HS-5 (cell line): Measurements from ENCODE around the gene TUB.

Experiments used
- DNase-seq: peaks from one replicate; pipeline ENCODE4 v3.0.0-alpha.2; 2012; ENCODE audit warnings: low read depth

TUB gene

DNA sequence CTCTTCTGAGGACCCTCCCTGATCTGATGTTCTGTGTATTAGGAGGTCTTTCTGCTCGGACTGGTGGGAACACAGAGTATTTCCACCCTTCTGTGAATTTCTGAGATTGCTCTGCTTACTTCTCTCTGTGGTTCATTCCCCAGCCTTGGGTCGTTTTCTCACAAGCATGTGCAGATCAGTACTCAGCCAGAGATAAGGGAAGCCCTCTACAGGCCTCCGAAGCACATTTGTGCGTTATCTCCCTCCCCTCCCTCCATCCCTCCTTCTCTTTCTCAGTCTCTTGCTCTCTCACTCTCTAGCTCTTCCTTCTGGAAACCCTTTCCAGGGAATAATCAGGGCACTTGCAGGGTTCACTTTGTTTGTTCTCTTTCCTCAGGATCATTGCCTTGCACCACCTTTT lies 35.2 kb upstream of the TUB start:
- DNase-seq: no peak

DNA sequence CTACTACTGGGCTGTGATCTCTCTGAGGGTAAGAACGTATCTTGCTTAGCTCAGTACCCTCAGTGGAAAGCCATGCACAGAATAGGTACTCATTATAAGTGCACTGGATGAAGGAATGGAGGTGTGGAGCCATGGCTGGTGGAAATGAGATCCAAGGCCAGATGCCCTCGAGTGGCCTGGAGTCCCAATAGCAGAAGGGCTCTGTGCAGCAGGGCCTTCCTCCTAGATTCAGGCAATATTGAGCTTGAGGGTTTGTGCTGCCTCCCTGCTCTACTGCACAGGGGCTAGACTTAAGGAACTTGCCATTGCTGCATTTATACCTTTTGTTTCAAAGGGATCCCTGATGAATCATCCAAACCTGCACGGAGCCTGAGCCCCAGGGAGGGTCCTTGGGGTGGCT lies 33.6 kb upstream of the TUB start:
- no peak for DNase-seq

DNA sequence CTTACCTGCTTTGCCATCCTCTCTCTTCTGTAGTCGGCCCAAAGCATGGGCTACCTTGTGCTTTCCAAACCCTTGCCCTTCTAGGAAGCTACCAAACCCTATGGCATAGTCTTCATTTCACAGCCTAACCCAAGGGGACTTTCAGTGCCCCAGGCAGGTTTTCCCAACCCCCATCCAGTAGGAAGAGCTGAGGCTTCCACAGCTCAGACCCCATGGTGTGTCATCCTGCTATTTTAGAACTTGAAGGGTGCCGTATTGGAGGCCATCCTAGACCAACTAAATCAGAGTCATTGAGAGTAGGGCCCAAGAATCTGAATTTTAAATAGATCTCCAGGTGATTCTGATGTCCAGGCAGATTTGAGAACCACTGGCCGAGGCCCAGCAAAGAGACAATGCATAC lies 31.9 kb upstream of the TUB start:
- DNase-seq: no peak

DNA sequence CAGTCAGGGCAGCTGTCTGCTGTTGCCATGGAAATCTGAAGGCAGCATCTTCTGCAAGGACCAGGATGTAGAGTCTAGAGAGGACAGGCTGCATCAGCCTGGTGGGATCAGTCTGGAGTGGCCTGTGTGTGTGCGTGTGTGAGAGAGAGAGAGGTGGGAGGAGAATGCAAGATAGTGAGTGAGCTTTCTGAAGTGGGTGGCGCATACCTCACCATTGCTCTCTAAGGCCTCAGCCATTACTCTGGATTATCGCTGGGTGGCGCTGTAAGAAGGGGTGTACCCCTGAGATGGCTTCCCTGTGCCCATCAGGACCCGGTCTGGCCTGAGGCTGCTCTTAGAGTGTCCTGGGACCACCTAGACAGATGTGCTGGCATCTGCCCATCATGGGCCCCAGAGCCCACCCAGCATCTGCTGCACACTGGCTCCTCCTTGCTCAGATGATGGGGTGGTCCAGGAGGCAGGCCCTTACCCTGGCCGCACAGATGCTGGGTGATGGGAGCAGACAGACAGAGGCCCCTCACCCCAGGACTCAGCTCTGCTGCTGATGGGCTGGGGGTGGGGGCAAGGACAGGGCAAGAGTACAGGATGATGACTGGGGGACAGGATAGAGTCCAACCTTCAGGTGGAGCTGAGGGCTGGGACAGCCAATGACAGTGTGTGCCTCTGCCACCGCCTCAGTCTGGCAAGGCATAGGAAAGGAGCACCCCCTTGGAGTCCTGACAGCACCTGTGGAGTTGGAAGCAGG lies 25.7 kb upstream of the TUB start:
- DNase-seq: no peak

DNA sequence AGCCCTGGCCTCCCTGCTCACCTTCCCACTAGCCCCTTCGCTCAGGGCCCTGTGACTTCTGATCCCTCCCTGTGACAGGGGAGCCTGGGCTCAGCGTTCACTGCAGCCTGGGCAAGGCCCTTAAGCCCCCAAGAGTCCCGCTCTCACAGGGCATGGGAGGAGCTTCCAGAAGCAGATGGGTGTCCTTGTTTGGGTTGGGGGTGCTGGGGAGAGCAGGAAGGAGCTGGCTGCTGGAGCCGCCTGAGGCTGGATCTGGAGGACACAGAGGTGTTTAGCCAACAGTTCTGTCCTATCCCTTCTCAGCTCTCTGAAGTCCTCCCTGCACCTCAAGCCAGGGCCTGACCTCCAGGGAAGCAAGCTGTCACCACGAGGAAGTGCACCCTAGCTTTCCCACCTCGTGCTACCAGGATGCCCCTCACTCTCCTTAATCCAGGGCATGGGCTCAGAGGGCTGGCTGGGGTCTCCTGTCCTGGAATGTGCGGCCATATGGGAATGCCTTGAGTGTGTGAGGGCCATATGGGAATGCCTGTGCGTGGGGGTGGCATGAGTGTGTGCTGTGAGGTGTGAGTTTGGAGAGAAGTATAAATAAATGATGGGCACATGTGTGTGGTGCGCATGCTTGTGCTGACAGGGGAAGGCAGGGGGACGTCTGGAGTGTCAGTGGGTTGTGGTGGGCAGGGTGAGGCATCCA lies 25.0 kb upstream of the TUB start:
- DNase-seq: no peak

DNA sequence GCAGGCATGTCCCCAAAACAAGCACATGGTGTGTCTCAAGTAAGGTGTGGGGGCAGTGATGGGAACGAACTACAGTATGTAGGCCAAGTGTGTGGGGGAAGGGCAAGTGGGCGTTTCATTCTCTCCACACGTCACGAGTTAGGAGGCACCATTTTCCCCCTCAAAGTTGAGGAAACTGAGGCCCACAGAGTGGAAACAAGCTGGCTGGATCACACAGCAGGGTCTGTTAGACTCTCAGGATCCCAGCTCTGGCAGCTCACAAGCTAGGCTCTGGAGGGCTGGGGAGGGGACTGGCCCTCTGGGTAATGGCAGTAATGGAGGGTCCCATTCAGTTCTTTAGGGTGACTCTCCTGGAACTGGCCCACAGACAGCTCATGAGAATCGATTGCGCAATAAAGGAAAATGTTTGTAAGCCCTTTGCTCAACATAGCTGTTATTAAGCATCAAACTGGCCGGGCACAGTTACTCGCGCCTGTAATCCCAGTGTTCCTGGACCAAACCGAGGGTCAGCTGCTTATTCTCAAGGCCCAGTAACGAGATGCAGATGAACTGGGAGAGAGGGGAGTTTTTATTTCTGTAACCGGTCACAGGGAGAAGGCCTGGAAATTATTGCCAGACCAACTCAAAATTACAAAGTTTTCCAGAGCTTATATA lies 24.1 kb upstream of the TUB start:
- no peak for DNase-seq

DNA sequence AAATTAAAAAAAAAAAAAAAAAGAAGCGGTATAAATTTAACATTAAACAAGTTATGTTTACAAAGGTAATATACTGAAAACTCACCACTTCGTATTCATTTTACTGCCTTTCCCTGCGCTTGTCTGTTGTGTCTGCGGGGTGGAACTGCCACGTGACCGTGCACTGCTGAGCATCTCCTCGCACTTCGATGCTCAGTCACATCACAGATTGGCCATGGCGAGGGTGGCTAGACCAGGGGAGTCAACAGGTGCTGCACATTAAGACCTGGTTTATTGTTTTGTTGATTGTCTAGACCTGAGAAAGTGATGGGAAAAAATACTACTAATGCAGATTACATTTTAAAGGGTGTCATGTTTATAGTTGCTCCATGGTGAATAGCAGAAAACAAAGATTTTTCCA lies 22.8 kb upstream of the TUB start:
- DNase-seq: no peak

DNA sequence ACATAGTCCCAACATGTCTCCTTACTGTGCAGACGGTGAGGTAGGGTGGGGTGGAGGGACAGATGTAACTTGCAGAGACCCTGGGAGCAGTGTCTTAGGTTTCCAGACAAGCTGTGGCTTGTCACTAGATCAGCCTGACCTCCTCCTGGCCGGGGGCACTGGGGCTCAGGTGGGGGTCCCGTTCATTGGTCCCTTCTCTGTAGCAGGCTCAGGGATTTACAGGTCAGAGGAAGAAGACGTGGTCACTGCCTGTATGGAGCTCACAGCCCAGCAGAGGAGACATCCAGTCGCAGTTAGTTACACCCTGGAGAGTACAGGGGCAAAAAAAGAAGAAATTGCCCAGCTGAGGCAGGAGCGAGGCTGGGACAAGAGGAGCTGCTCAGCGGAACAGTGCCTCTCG lies 22.0 kb upstream of the TUB start:
- DNase-seq: no peak

DNA sequence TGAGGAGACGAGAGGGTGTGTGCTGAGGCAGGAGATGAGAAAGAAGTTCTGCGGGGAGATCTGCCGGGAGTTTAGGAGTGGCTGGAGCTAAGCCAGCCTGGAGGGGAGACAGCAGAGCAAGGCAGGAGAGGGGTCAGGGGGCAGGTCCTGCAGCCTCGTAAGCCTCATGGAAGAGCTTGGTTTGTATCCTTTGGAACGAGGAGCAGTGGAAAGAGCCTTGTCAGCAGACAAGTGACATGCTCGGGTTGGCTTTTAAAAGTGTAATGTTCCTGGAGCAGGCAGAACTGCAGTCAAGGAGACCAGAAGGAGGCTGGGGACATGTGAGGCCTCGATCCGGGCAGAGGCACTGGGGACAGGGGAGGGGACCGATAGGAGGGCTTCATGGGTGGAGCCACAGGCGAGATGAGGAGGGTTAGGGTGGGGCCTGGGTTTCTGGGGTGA lies 21.4 kb upstream of the TUB start:
- DNase-seq: no peak

DNA sequence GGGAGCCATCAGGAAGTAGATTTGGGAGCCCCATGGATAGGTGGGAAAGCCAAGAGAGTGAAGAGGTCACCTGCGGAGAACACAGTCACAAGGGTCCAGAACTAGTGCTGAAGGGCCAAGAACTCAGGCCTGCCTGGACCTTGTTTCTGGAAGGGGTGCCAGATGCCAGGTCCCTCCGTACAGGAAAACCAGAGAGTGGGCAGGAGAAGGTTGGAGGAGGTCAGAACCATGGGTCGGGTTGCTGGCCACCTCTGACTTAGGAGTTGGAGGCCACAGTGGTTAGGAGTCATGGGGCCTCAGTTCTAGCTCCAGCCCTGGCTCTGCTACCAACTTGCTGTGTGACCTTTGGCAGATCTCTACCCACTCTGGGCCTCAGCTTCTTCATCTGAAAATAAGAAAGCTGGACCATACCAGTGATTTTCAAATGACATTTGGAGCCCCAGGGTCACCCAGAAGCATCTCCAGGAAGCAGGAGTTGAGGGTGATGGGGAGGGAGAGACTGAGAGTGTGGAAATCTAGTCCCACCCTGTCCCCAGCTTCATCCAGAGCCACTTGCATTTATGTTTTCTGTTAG lies 20.8 kb upstream of the TUB start:
- DNase-seq: no peak

DNA sequence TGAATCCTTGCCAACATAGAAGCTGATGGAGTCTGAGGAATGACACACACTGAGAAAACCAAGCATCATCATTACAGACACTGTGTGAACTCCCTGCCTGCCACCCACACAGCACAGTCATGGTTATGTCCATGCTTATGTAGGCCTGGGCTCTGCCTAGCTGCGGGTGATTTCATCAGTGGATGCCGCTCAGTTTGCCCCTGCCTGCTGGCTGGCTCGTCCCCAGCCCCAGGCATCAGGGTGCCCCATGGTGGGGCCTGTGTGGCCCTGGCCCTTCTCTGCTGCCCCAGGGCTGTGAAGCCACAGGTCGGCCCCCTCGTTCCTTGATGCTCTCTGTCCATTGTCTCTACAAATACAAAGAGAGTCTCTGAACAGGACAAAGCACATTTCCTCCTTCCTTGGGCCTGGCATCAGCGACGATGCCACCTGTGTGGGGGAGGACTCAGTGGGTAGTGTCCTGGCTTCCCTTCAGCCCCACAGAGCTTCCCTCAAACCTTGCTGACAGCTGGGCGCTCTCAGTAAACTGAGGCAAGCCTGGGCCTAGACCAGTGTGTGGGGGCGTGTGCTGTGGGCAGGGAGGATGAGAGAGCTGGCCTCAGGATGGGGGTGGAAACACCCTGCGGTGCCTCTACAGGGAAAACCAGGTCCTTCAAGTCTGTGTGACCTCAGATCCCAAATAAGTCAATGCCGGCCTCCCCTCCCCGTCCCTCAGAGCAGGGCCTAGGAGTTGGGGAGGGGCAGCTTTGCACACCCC lies 20.0 kb upstream of the TUB start:
- no peak for DNase-seq

DNA sequence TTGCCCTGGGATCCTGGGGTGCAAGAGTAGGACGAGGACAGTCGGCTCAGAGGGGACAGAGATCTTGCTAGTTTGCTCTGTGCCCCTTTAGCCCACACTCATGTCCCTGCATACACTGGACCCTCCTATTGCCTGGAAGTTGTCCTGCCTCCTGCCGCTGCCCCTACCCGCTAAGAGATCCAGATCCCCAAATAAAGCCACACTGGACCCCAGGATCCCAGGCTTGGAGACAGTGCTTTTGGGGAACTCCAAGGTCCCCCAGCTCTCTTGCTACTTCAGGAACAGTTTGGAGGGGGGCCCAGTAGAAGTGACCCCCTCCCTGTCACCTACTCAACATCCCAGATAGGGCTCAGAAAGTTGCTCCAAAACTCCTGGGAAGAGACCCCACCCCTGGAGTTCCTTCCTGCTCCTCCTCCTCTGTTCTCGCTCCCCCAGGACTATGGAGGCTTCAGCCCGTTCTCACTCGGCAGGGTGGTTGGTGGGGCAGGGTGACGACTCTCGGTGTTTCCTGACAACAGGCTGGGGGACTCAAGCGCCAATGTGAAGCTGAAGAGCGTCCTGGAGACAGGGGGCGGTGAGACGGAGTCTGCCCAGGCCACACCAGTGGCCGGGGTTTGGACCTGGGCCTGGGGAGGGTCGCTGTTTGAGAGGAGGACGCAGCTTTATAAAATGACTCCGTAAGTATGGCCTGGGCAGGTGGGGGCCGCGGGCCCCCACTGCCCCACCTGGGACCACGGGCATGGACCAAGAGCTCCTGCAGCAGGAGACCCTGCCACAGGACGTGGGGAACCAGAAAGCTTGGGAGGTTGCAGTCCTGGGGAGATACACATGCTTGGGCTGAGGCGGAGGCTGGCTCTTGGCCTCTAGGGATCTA lies 19.2 kb upstream of the TUB start:
- no peak for DNase-seq

DNA sequence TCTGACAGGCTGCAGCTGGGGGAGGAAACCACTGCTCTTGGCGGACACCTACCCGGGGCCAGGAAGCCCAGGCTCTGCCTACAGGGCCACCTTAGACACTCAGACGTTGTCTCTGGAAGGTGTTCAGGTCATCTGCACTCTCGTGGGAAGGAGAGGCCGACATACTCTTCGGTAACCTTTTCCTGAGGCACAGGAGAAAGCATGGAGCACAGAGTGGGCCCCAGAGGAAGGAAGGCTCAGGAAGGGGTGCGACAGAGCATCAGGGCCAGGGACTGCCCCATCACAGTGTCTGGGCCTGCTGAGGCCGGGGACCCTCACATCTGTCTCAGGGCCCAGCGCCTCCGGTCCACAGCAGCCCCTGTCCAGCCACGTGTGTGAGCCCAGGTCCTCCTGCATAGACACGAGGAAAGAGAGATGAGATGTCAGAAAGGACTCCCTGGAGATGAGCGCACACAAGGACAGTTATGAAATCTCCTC lies 18.2 kb upstream of the TUB start:
- no peak for DNase-seq

DNA sequence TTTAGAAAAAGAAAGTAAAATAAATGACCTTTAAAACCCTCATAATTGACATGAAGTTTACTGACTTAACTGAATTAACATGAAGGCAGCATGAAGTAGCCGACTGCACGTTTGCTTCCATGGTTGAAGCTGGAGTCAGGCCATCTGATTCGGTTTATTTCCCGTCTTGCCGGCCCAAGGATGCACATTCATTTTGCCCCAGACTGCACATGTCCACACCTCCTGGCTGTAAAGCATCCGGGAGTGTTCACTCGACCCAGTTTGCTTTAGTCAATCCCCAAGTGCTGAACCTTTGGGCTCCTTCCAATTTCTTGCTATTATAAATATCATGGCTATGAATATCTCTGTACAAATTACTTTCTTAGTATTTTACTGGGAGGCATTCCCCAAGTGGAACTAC lies 17.7 kb upstream of the TUB start:
- DNase-seq: no peak

DNA sequence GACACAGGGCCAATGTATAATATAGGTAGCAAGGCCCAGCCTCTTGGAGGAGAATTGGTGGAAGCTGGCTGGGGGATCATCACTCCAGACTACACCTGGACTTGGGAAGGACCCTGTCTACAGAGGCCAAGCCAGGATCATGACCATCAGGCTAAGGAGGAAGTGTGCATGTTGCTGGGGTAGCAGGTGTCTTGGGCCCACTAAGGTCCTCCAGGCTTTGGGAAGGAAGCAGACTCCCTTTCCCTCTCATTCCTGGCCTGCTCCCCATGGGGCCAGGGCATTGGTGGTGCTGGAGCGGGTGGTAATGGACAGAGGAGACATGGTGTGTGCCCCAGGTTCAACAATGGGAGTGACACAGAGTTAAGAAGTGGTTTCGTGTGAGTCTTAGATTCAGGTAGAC lies 16.0 kb upstream of the TUB start:
- DNase-seq: no peak

DNA sequence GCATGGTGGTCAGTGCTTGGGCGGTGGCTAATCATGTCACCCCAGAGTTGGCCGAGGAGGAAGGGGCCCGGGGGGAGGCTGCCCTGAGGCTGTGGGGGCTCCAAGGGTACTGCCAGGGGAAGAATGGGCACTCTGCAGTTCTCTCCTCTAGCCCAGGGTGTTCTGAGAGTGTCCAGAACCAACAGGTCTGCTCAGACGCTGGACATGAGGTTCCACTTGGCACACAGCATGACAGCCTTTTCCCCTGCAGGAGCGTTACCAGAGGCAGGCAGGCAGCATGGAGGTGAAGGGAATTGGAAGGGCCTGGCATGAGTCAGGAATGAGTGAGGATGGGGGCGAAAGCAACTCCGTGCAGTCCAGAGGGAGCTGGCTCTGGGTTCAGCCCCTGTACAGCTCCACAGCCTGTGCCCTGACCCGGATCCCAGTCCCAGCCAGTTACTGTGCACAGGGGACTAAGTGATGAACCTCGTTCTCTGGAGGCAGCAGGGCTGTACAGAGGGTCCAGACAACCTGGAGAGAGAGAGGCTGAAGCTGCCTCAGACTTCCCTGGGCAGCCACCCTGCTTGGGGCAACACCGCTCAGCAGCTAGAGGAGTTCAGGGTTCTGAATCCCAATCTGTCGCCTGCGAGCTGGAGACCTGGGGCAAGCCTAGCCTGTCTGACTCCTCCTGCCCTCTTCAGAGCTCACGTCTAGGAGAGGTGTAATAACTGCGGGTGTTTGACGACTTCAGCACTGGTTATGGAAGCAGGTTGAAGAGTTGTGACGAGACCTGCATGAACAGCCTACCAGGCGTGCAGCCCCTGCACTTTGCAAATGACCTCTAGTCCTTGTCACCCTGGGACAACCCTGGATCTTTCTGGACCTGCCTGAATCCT lies 14.7 kb upstream of the TUB start:
- no peak for DNase-seq

DNA sequence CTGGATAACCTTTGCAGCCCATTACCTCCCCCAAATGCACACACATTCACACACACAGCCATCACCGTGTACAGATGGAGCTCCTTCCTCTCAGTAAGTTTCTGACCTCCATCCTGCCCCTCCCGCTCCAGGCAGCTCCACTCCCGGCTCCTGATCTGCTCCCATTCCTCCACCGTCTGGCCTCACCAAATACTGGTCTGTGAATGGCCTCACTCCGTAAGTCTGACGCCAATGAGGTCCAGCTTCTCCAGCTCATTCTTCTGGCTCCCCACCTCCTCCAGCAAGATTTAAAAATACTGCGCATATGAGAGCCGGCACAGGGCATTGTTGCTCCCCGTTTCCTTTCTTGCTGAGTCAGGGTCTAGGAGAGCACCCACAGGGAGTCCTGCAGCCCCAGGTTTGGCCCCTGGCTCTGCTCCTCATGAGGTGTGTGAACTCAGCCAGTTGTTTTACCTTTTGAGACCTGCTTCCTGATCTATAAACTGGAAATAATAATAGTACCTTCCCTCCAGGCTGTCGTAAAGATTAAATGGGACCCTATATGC lies 14.0 kb upstream of the TUB start:
- no peak for DNase-seq

DNA sequence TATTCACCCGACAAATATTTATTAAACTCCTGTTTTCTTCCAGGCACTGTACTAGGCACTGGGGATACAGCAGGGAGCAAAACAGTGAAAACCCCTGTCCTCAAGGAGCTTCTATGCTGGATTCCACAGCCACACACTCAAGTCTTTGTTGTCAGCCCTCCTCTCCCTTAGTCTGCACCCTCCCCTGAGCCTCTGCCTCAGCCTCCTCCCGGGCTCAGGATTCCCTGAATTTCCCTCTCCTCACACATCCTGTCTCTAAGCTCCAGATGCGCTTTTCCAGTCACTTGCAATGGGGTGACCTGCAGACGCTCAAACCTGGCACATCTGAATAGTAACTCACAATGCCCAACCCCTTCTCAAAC lies 13.5 kb upstream of the TUB start:
- DNase-seq: no peak

DNA sequence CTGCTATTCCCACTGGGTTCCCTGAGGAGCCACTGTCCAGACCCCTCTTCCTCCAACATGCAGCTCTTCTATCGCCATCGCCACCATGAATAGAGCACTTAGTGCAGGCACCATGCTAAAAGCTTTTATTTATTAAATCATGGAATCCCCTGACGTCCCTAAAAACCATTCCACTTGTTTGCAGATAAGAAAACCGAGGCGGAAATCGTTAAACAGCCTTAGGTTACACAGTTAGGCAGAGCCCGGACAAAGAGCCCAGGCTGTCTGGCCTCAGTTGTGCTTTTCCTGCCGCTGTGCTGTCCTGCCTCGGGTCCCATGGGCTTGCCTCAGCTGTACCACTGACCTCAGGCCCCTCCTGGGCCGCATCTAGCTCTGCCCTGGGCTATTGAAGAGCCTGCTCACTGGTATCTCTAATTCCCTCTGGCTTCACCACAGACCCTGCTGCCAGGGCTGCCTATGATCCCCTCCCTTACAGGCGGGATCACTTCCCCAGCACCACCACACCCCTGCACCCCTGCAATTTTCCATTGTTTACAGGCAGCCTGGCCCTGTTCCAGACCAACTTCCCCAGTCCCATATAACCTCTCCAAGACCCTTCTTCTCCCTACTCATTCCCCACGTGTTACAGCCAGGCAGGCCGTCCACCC lies 13.0 kb upstream of the TUB start:
- DNase-seq: no peak
